IPS-20b (cell line): ENCODE measurements around the gene TTC39B.

Source experiments
- H3K27ac ChIP-seq: one replicate; pipeline ENCODE4 v1.5.1; 2013; ENCODE audit warnings: low read length
- H3K27me3 ChIP-seq: 2 replicates; pipeline ENCODE4 v1.6.1; 2013; ENCODE audit warnings: mild to moderate bottlenecking, low read length, inconsistent platforms; ENCODE audit not compliant: insufficient read depth
- H3K36me3 ChIP-seq: 2 replicates; pipeline ENCODE4 v1.6.1; 2013; ENCODE audit warnings: low read depth, mild to moderate bottlenecking, inconsistent platforms, low read length, moderate library complexity; ENCODE audit not compliant: insufficient read depth
- H3K4me1 ChIP-seq: 2 replicates; pipeline ENCODE4 v1.6.1; 2013; ENCODE audit warnings: mild to moderate bottlenecking, control low read depth, inconsistent platforms, low read length, moderate library complexity; ENCODE audit not compliant: insufficient read depth
- H3K4me3 ChIP-seq: 2 replicates; pipeline ENCODE4 v1.5.1; 2013; ENCODE audit warnings: mild to moderate bottlenecking, low read length, inconsistent platforms
- H3K9ac ChIP-seq: 2 replicates; pipeline ENCODE4 v1.6.1; 2013; ENCODE audit warnings: low read depth, mild to moderate bottlenecking, inconsistent platforms, low read length, moderate library complexity
- H3K9me3 ChIP-seq: 2 replicates; pipeline ENCODE4 v1.6.1; 2013; ENCODE audit warnings: mild to moderate bottlenecking, low read depth, low read length, inconsistent platforms; ENCODE audit not compliant: insufficient read depth

The TTC39B gene

GRCh38 chr9:15155826-15156225 lies 151.2 kb downstream of the TTC39B start:
- Histone ChIP-seq H3K9me3 (no peaks in the 10 kb centered on the region), H3K9ac (no peak overlapping the region), H3K27me3 (no peaks in the 10 kb centered on the region), H3K4me1 (peaks cover 4% of the 10 kb centered on the region), H3K36me3 (no peaks in the 10 kb centered on the region), H3K4me3 (no peak overlapping the region), H3K27ac (no peak overlapping the region)

GRCh38 chr9:15155323-15155722 lies 151.7 kb downstream of the TTC39B start:
- Histone ChIP-seq H3K9ac (no peak overlapping the region), H3K4me3 (no peak overlapping the region), H3K36me3 (no peaks in the 10 kb centered on the region), H3K27ac (no peak overlapping the region), H3K4me1 (peaks cover 4% of the 10 kb centered on the region), H3K9me3 (no peaks in the 10 kb centered on the region), H3K27me3 (no peaks in the 10 kb centered on the region)

GRCh38 chr9:15154677-15155076 lies 152.3 kb downstream of the TTC39B start:
- Histone ChIP-seq H3K36me3 (no peaks in the 10 kb centered on the region), H3K9me3 (no peaks in the 10 kb centered on the region), H3K27ac (no peak overlapping the region), H3K27me3 (no peaks in the 10 kb centered on the region), H3K4me1 (peaks cover 4% of the 10 kb centered on the region), H3K9ac (no peak overlapping the region), H3K4me3 (no peak overlapping the region)

- peaks cover 4% of the 10 kb centered on the region for H3K4me1 ChIP-seq
- H3K9me3 ChIP-seq = no peaks in the 10 kb centered on the region
- no peaks in the 10 kb centered on the region for H3K36me3 ChIP-seq
- no peak overlapping the region for H3K9ac ChIP-seq
- H3K4me3 ChIP-seq = no peak overlapping the region
- no peaks in the 10 kb centered on the region for H3K27me3 ChIP-seq
- H3K27ac ChIP-seq = no peak overlapping the region
These were observed 153.1 kb downstream of the TTC39B start for GRCh38 chr9:15153961-15154360.

- no peaks in the 10 kb centered on the region for H3K9me3 ChIP-seq
- no peak overlapping the region for H3K27ac ChIP-seq
- no peaks in the 10 kb centered on the region for H3K36me3 ChIP-seq
- peaks cover under 1% of the 10 kb centered on the region for H3K4me1 ChIP-seq
- H3K9ac ChIP-seq = no peak overlapping the region
- H3K27me3 ChIP-seq = no peaks in the 10 kb centered on the region
- no peak overlapping the region for H3K4me3 ChIP-seq
These were observed 156.1 kb downstream of the TTC39B start for GRCh38 chr9:15150939-15151338.

- Histone ChIP-seq H3K27ac (no peak overlapping the region), H3K4me3 (no peak overlapping the region), H3K4me1 (no peaks in the 10 kb centered on the region; the same call in 1 of the 2 replicates), H3K27me3 (no peaks in the 10 kb centered on the region), H3K9me3 (no peaks in the 10 kb centered on the region), H3K9ac (no peak overlapping the region), H3K36me3 (no peaks in the 10 kb centered on the region)
These were observed 157.6 kb downstream of the TTC39B start for GRCh38 chr9:15149450-15149849.

- H3K4me3 ChIP-seq = no peak overlapping the region
- H3K4me1 ChIP-seq = no peaks in the 10 kb centered on the region; the same call in 1 of the 2 replicates
- H3K27ac ChIP-seq = no peak overlapping the region
- no peak overlapping the region for H3K9ac ChIP-seq
- H3K27me3 ChIP-seq = no peaks in the 10 kb centered on the region
- H3K36me3 ChIP-seq = no peaks in the 10 kb centered on the region
- no peaks in the 10 kb centered on the region for H3K9me3 ChIP-seq
These were observed 160.7 kb downstream of the TTC39B start for GRCh38 chr9:15146268-15146700.

GRCh38 chr9:15144622-15145061 lies 162.4 kb downstream of the TTC39B start:
- H3K27me3 ChIP-seq = no peaks in the 10 kb centered on the region
- H3K9ac ChIP-seq = no peak overlapping the region
- no peak overlapping the region for H3K27ac ChIP-seq
- H3K4me3 ChIP-seq = no peak overlapping the region
- H3K4me1 ChIP-seq = no peaks in the 10 kb centered on the region; the same call in 1 of the 2 replicates
- no peaks in the 10 kb centered on the region for H3K9me3 ChIP-seq
- H3K36me3 ChIP-seq = no peaks in the 10 kb centered on the region

- Histone ChIP-seq H3K4me1 (peaks cover 1% of the 10 kb centered on the region; the same call in 1 of the 2 replicates), H3K27ac (no peak overlapping the region), H3K4me3 (no peak overlapping the region), H3K36me3 (no peaks in the 10 kb centered on the region), H3K9ac (no peak overlapping the region), H3K27me3 (no peaks in the 10 kb centered on the region), H3K9me3 (no peaks in the 10 kb centered on the region)
These were observed 164.0 kb downstream of the TTC39B start for GRCh38 chr9:15142878-15143534.

- Histone ChIP-seq H3K4me1 (peaks cover 19% of the 10 kb centered on the region; the same call in 1 of the 2 replicates), H3K4me3 (no peak overlapping the region), H3K9ac (no peak overlapping the region), H3K36me3 (no peaks in the 10 kb centered on the region), H3K27me3 (no peaks in the 10 kb centered on the region), H3K9me3 (0 out of 2 replicates have a peak, but pooled peaks cover 3% of the 10 kb centered on the region), H3K27ac (no peak overlapping the region)
These were observed 167.0 kb downstream of the TTC39B start for GRCh38 chr9:15140051-15140450.

GRCh38 chr9:15139469-15139868 lies 167.5 kb downstream of the TTC39B start:
- H3K36me3 ChIP-seq = no peaks in the 10 kb centered on the region
- peak overlapping the region; percentile 53 for H3K27ac ChIP-seq
- 0 out of 2 replicates have a peak, but pooled peaks cover 3% of the 10 kb centered on the region for H3K9me3 ChIP-seq

GRCh38 chr9:15138357-15138686 lies 168.7 kb downstream of the TTC39B start:
- no peaks in the 10 kb centered on the region for H3K36me3 ChIP-seq
- H3K27ac ChIP-seq = peak overlapping the region; percentile 62
- H3K9ac ChIP-seq = peak overlapping the region; percentile 72; the same call in 1 of the 2 replicates
- peak overlapping the region; percentile 6; the same call in 1 of the 2 replicates for H3K4me3 ChIP-seq
- peaks cover 19% of the 10 kb centered on the region; the same call in 1 of the 2 replicates for H3K4me1 ChIP-seq
- no peaks in the 10 kb centered on the region for H3K27me3 ChIP-seq
- 0 out of 2 replicates have a peak, but pooled peaks cover 3% of the 10 kb centered on the region for H3K9me3 ChIP-seq

More at GRCh38 chr9:15139469-15139868, 167.5 kb downstream of the TTC39B start:
- H3K4me1 ChIP-seq = peaks cover 19% of the 10 kb centered on the region; the same call in 1 of the 2 replicates
- peak overlapping the region; percentile 47; the same call in 1 of the 2 replicates for H3K9ac ChIP-seq
- H3K27me3 ChIP-seq = no peaks in the 10 kb centered on the region
- no peak overlapping the region for H3K4me3 ChIP-seq
